Measurements from ENCODE around the gene ZNF14. TPM values are rescaled to one million over a fixed set of nuclear protein-coding genes. Genes with fewer than 3 reads are reported as not detected.
A peak's percentile ranks its signal among the peaks of the same experiment; 100 is the strongest.

The ZNF14 gene
- total and polyA plus RNA-seq, 2 of the 13 experiments (the other 11 are each of a cell fraction or from before 2014, with no cell fraction given): 1.9 to 6.2 TPM

- TF ChIP-seq ZBTB40 (IDR thresholded peaks at IDR 0.05): peak; percentile 43; the same call in 1 of the 2 replicates
- no peak; the same call in 1 of the 2 replicates for TF ChIP-seq ZBTB40 (CRISPR knock-in tag; IDR thresholded peaks at IDR 0.05)
- no peak for TF ChIP-seq HNF4G (IDR thresholded peaks at IDR 0.05; ENCODE audit: borderline replicate concordance, low read depth, low read length)
- TF ChIP-seq HNF4G (CRISPR knock-in tag; IDR thresholded peaks at IDR 0.05; ENCODE audit: borderline replicate concordance, low read depth): peak; percentile 15; the same call in 1 of the 2 replicates
- peak; percentile 24; the same call in 1 of the 2 replicates for TF ChIP-seq ZNF776 (CRISPR knock-in tag; IDR thresholded peaks at IDR 0.05)
- TF ChIP-seq ZIK1 (CRISPR knock-in tag; IDR thresholded peaks at IDR 0.05; ENCODE audit: borderline replicate concordance, low read depth): no peak
- no peak for TF ChIP-seq ZNF460 (CRISPR knock-in tag; IDR thresholded peaks at IDR 0.05; ENCODE audit: borderline replicate concordance)
- 0 out of 2 replicates have a peak, but pooled peaks have one; percentile 49 for TF ChIP-seq ZFP90 (CRISPR knock-in tag; IDR thresholded peaks at IDR 0.05; ENCODE audit: borderline replicate concordance)
- TF ChIP-seq, protein P1, sequence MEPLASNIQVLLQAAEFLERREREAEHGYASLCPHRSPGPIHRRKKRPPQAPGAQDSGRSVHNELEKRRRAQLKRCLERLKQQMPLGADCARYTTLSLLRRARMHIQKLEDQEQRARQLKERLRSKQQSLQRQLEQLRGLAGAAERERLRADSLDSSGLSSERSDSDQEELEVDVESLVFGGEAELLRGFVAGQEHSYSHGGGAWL (CRISPR knock-in tag; IDR thresholded peaks at IDR 0.05): peak; percentile 77
- peak; percentile 19; the same call in 1 of the 2 replicates for TF ChIP-seq HMGXB3 (CRISPR knock-in tag; IDR thresholded peaks at IDR 0.05; ENCODE audit: borderline replicate concordance)
- TF ChIP-seq ZNF747 (CRISPR knock-in tag; IDR thresholded peaks at IDR 0.05; ENCODE audit: borderline replicate concordance): peak; percentile 63; the same call in 1 of the 2 replicates
- TF ChIP-seq ZNF768 (CRISPR knock-in tag; IDR thresholded peaks at IDR 0.05): 0 out of 2 replicates have a peak, but pooled peaks have one; percentile 22
- no peak for TF ChIP-seq ZNF234 (CRISPR knock-in tag; conservative IDR thresholded peaks at IDR 0.05)
- TF ChIP-seq KLF9 (CRISPR knock-in tag; IDR thresholded peaks at IDR 0.05; ENCODE audit: low read depth): no peak
Observed at GRCh38 chr19:19663256-19664120, 69.4 kb downstream of the ZNF14 start, which contains the start of gene ATP13A1 (continued).
